ENCODE results near the gene WDR47.

DNA sequence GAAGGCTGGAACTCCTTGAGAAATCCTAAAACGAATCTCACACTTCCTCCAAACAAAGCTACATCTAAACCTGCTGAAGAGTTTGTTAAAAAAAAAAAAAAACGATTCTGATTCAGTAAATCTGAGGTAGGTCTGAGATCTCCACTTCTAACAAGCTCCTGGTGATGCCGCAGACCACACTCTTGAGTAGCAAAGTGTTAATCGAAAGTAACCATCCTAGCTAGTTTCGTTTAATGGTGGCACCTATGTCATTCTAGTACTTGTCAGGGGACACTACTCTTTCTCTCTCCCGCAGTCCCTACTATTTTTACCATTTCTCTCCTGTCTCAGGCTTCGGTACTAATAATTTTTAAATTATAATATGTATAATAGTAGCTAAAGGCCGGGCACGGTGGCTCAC lies 80.7 kb downstream of the WDR47 start:
- TF ChIP-seq, protein P1, sequence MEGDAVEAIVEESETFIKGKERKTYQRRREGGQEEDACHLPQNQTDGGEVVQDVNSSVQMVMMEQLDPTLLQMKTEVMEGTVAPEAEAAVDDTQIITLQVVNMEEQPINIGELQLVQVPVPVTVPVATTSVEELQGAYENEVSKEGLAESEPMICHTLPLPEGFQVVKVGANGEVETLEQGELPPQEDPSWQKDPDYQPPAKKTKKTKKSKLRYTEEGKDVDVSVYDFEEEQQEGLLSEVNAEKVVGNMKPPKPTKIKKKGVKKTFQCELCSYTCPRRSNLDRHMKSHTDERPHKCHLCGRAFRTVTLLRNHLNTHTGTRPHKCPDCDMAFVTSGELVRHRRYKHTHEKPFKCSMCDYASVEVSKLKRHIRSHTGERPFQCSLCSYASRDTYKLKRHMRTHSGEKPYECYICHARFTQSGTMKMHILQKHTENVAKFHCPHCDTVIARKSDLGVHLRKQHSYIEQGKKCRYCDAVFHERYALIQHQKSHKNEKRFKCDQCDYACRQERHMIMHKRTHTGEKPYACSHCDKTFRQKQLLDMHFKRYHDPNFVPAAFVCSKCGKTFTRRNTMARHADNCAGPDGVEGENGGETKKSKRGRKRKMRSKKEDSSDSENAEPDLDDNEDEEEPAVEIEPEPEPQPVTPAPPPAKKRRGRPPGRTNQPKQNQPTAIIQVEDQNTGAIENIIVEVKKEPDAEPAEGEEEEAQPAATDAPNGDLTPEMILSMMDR (IDR thresholded peaks at IDR 0.05; ENCODE audit: low read length): no peak
- TF ChIP-seq EZH2 (IDR thresholded peaks at IDR 0.05; ENCODE audit: borderline replicate concordance, low read length): no peak

All from OCI-LY1 (cell line).